Left lung (tissue), 10 donors: ENCODE measurements around the gene NCAPD2. TPM values are rescaled to one million over a fixed set of nuclear protein-coding genes. Genes with fewer than 3 reads are reported as not detected.

ENCODE experiments used
- ATAC-seq: fragments of 200-7000 bp; cut with Tn5 transposase; one replicate; pipeline ENCODE4 v1.9.1; 2020; ENCODE audit warnings: moderate library complexity
- DNase-seq, 4 donors: peaks; one replicate each; pipeline ENCODE4 v3.0.0-alpha.2; 2013 to 2020
- H3K27ac ChIP-seq, 2 donors: fragments of 200-600 bp; sonication (generic) in 1 of 2; one replicate each; pipeline versions ENCODE4 v1.5.0 to v1.8.0; 2020 to 2021
- H3K27me3 ChIP-seq, 2 donors: fragments of 200-600 bp; sonication (generic) in 1 of 2; one replicate each; pipeline versions ENCODE4 v1.5.0 to v1.8.0; 2020 to 2021
- H3K36me3 ChIP-seq, 2 donors: fragments of 200-600 bp; sonication (generic) in 1 of 2; one replicate each; pipeline versions ENCODE4 v1.5.0 to v1.8.0; 2020 to 2021
- H3K4me1 ChIP-seq, 2 donors: fragments of 200-600 bp; one replicate each; pipeline ENCODE4 v1.8.0; 2021
- H3K4me3 ChIP-seq, 2 donors: fragments of 200-600 bp; sonication (generic) in 1 of 2; one replicate each; pipeline versions ENCODE4 v1.5.0 to v1.8.0; 2020 to 2021; ENCODE audit warnings: mild to moderate bottlenecking in 1 of 2
- H3K9me3 ChIP-seq, 2 donors: fragments of 200-600 bp; sonication (generic) in 1 of 2; one replicate each; pipeline versions ENCODE4 v1.5.0 to v1.8.0; 2020 to 2021
- intact Hi-C, 2 donors: fragments of 100-400 bp; cut with DNase I; formaldehyde crosslinking; loops; one replicate each; pipeline versions ENCODE4 v1.11.2 to v1.14.2; 2022
- polyA plus RNA-seq, 6 donors: library from polyadenylated mRNA; unstranded; fragments of 120-200 nt; gene quantifications; one replicate each; pipeline ENCODE4 v1.2.1, GENCODE V29; 2013; ENCODE audit not compliant: insufficient read length in 6 of 6
- total RNA-seq, 2 donors: library from RNA; stranded (reverse); fragmentation: NEBNext Ultra II Directional; extraction: Animal tissue kit (Norgen Biotek cat#: 25700); gene quantifications; one replicate each; pipeline ENCODE4 v1.2.1, GENCODE V29; 2021
- TF ChIP-seq, protein P1 (sequence below), 2 donors: fragments of 200-600 bp; sonication (generic) in 1 of 2; IDR thresholded peaks; one replicate each; pipeline versions ENCODE4 v1.5.0 to v1.8.0; 2021; ENCODE audit warnings: antibody characterized with exemption in 2 of 2
- donor health status: DM: no; HTN: yes; CAD: no.
- donor health status: DM: no; HTN: no; CAD: no.

Gene NCAPD2
- total and polyA plus RNA-seq, 8 donors = 23.1 to 95.4 (median 56.8) TPM

DNA sequence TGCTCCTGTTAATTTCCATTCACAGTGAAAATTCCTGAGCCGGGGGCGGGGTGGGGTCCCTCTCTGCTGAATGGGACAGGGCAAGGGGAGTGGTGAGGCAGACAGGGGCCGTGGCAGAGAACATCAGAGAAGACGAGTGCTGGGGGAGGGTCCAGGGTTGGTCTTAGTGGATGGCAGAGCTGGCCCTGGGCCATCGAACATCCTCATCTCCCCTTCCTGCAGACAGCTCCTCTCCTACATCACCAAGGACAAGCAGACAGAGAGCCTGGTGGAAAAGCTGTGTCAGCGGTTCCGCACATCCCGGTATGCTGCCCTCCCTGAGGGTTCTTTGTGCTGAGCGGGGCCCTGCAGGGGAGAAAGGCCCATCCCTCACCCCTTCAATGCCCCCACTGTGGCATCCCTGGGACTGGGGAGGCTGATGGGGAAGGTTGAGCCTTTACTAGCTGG, 35.4 kb downstream of the NCAPD2 start:
- Histone ChIP-seq H3K36me3 (peaks cover 0 to 71% of the 10 kb centered on the region in 2 donors), H3K4me3 (no peak overlapping the region), H3K9me3 (no peaks in the 10 kb centered on the region), H3K27ac (no peak overlapping the region), H3K4me1 (peaks cover 9 to 24% of the 10 kb centered on the region in 2 donors), H3K27me3 (no peaks in the 10 kb centered on the region)
- DNase-seq (no peak), ATAC-seq (no peak)
- intact Hi-C loops = no loop called here
- TF ChIP-seq, protein P1, sequence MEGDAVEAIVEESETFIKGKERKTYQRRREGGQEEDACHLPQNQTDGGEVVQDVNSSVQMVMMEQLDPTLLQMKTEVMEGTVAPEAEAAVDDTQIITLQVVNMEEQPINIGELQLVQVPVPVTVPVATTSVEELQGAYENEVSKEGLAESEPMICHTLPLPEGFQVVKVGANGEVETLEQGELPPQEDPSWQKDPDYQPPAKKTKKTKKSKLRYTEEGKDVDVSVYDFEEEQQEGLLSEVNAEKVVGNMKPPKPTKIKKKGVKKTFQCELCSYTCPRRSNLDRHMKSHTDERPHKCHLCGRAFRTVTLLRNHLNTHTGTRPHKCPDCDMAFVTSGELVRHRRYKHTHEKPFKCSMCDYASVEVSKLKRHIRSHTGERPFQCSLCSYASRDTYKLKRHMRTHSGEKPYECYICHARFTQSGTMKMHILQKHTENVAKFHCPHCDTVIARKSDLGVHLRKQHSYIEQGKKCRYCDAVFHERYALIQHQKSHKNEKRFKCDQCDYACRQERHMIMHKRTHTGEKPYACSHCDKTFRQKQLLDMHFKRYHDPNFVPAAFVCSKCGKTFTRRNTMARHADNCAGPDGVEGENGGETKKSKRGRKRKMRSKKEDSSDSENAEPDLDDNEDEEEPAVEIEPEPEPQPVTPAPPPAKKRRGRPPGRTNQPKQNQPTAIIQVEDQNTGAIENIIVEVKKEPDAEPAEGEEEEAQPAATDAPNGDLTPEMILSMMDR (IDR thresholded peaks at IDR 0.05) = no peak

DNA sequence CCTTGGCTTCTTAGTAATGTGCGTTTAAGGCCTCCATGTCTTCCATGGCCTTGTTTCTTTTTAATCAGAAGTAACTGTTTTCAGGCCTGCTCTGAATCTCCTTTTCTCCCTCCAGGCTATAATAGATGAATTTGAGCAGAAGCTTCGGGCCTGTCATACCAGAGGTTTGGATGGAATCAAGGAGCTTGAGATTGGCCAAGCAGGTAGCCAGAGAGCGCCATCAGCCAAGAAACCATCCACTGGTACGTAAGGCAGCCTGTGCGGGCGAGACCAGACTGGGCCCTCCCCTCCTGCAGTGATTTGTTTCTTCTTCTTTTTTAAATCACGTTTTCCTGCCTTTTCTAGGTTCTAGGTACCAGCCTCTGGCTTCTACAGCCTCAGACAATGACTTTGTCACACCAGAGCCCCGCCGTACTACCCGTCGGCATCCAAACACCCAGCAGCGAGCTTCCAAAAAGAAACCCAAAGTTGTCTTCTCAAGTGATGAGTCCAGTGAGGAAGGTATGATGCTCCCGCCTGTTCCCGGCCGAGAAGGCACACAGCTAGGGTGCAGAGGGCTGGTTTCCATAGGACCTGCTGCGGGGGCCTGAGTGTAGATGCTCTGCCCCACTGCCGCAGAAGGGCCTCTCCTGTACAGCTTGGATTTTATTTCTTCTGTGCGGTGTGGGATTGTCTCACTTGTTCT, 36.8 kb downstream of the NCAPD2 start:
- no peak for ATAC-seq
- Histone ChIP-seq H3K36me3 (peaks cover 0 to 60% of the 10 kb centered on the region in 2 donors), H3K4me3 (no peak overlapping the region), H3K9me3 (no peaks in the 10 kb centered on the region), H3K27me3 (no peaks in the 10 kb centered on the region), H3K4me1 (peaks cover 11 to 25% of the 10 kb centered on the region in 2 donors), H3K27ac (peak overlapping the region in 1 of 2 donors; percentile 1)
- no peak for DNase-seq
- TF ChIP-seq, protein P1 (IDR thresholded peaks at IDR 0.05) = no peak
- intact Hi-C loops = loop anchor here in 1 of 2 donors (10.0 kb wide), 1 partner anchor 106 kb away; no protein-coding TSS in a partner anchor

DNA sequence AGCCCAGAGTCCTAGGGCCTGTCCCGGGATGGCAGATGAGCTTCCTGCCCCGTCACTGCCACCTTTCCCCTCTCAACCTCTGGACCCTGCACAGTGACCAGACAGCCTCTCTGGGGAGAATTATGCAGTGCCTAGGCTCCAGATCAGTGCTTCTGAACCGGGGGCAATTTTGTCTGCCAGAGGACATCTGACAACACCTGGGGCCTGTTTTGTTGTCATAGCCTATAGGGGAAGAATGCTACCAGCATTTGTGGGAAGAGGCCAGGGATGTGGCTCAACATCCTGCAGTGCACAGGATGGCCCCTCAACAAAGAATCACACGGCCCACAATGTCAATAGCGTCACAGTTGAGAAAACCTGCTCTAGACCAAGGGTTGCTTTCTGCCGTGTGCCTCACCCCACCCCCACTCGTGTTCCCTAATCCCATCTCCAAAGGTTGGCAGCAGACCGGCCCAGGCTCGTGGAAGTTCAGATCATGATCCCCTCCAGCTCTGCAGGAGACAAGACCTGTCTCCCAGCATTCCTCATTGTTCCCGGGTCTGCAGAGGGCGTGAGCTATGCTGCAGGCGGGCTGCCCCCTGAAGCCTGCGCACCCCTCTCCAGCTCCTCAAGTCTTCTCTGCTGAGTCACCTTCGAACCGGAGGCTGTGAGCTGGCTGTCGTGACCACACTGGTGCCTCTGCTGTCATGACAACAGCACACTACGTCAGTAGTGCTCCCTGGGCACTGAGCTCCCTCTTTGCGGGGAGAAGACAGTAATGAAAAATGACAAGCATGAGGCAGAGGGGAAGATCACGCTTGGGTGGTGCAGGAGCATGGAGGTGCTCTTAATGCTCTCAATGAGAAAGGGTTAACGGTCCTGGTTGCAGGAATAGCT, 38.4 kb downstream of the NCAPD2 start:
- ATAC-seq (peak; percentile 6), DNase-seq (peak in 3 of 4 donors; percentile 67 to 87 (median 86))
- H3K9me3 ChIP-seq = no peaks in the 10 kb centered on the region
- peak overlapping the region; percentile 97 to 99 for H3K27ac ChIP-seq
- H3K27me3 ChIP-seq = no peaks in the 10 kb centered on the region
- H3K4me1 ChIP-seq = peaks cover 17 to 41% of the 10 kb centered on the region in 2 donors
- H3K36me3 ChIP-seq = peaks cover 0 to 60% of the 10 kb centered on the region in 2 donors
- H3K4me3 ChIP-seq = peak overlapping the region in 1 of 2 donors; percentile 99
- intact Hi-C loops = loop anchor here in 1 of 2 donors (10.0 kb wide), 1 partner anchor 107 kb away; no protein-coding TSS in a partner anchor
- TF ChIP-seq, protein P1 (IDR thresholded peaks at IDR 0.05) = no peak

DNA sequence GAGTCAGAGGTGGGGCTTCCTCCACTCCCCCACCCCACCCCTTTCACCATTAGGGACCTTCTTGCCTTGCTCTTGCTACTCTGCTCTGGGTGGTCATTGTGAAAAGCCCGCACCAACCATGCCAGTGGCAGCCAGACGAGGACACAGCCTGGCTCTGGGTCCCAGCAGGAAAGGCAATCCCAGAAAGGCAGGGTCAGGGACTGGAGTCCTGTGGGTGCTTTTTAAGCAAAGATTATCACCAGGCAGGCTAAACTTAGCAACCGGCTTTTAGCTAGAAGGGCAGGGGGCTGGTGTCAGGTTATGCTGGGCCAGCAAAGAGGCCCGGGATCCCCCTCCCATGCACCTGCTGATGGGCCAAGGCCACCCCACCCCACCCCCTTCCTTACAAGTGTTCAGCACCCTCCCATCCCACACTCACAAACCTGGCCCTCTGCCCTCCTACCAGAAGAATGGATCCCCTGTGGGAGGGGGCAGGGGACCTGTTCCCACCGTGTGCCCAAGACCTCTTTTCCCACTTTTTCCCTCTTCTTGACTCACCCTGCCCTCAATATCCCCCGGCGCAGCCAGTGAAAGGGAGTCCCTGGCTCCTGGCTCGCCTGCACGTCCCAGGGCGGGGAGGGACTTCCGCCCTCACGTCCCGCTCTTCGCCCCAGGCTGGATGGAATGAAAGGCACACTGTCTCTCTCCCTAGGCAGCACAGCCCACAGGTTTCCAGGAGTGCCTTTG, 39.2 kb downstream of the NCAPD2 start:
- Histone ChIP-seq H3K4me3 (peak overlapping the region; percentile 99), H3K4me1 (peaks cover 17 to 49% of the 10 kb centered on the region in 2 donors), H3K27ac (peak overlapping the region; percentile 97 to 99), H3K36me3 (peaks cover 0 to 60% of the 10 kb centered on the region in 2 donors), H3K9me3 (no peaks in the 10 kb centered on the region), H3K27me3 (no peaks in the 10 kb centered on the region)
- ATAC-seq (peak; percentile 53), DNase-seq (peak; percentile 72 to 91 (median 82))
- intact Hi-C loops = loop anchor here in 1 of 2 donors (10.0 kb wide), 1 partner anchor 108 kb away; no protein-coding TSS in a partner anchor
- TF ChIP-seq, protein P1 (IDR thresholded peaks at IDR 0.05) = no peak
